HG02852 (cell line): Measurements from ENCODE around the gene DYNLT1.
"Not testable (repeated sequence)": the region's sequence is repeated elsewhere in the genome, so short reads cannot be mapped to it uniquely, and the experiment has no call there.

Experiments used
- ATAC-seq: cut with Tn5 transposase; IDR thresholded peaks from one replicate; pipeline ENCODE4 v1.9.1; 2021; ENCODE audit warnings: mild to moderate bottlenecking, moderate library complexity; ENCODE audit not compliant: unreplicated experiment

Gene DYNLT1

GRCh38 chr6:158624684-158625682, 19.6 kb downstream of the DYNLT1 start:
- no peak for ATAC-seq

GRCh38 chr6:158622545-158623190, 21.9 kb downstream of the DYNLT1 start:
- no peak for ATAC-seq

- ATAC-seq, result no peak
Observed at GRCh38 chr6:158621694-158622544, 22.6 kb downstream of the DYNLT1 start.

- no peak for ATAC-seq
Observed at GRCh38 chr6:158620963-158621693, 23.4 kb downstream of the DYNLT1 start.

GRCh38 chr6:158619922-158620801, 24.4 kb downstream of the DYNLT1 start:
- no peak for ATAC-seq

GRCh38 chr6:158618289-158618688, 26.3 kb downstream of the DYNLT1 start:
- ATAC-seq, result not testable (repeated sequence)

- ATAC-seq, result not testable (repeated sequence)
Observed at GRCh38 chr6:158614606-158615005, 29.9 kb downstream of the DYNLT1 start.

- no peak for ATAC-seq
Observed at GRCh38 chr6:158611541-158612370, 32.8 kb downstream of the DYNLT1 start.

- ATAC-seq, result no peak
Observed at GRCh38 chr6:158611039-158611438, 33.5 kb downstream of the DYNLT1 start.

GRCh38 chr6:158610319-158610968, 34.1 kb downstream of the DYNLT1 start:
- no peak for ATAC-seq

- no peak for ATAC-seq
Observed at GRCh38 chr6:158609455-158610155, 34.9 kb downstream of the DYNLT1 start.

GRCh38 chr6:158608221-158608620, 36.3 kb downstream of the DYNLT1 start:
- ATAC-seq, result no peak

GRCh38 chr6:158607411-158608170, 37.0 kb downstream of the DYNLT1 start:
- no peak for ATAC-seq

GRCh38 chr6:158606935-158607334, 37.6 kb downstream of the DYNLT1 start:
- no peak for ATAC-seq

- ATAC-seq, result not testable (repeated sequence)
Observed at GRCh38 chr6:158606011-158606410, 38.5 kb downstream of the DYNLT1 start.

GRCh38 chr6:158605266-158605878, 39.2 kb downstream of the DYNLT1 start:
- ATAC-seq, result no peak
